Measurements from ENCODE around the gene KANK2. TPM values are rescaled to one million over a fixed set of nuclear protein-coding genes. Genes with fewer than 3 reads are reported as not detected.

Gene KANK2
- total RNA-seq, 1 experiment from 2014 or later, result 35.1 TPM

- POLR2A ChIA-PET, result no interaction called here
- H3K27me3 Mint-ChIP-seq (ENCODE audit: low read depth), result no peaks in the 10 kb centered on the region
- peaks cover 28% of the 10 kb centered on the region for H3K36me3 Mint-ChIP-seq
- H3K4me3 Mint-ChIP-seq, result no peak overlapping the region
- DNase-seq (ENCODE audit: low spot score) (no peak), ATAC-seq (no peak)
- CTCF ChIA-PET, result interaction anchor here (0.7 kb wide), 1 partner anchor 13 kb away, joined by 3 read pairs; no protein-coding TSS in a partner anchor
- H3K4me1 Mint-ChIP-seq, result peaks cover 3% of the 10 kb centered on the region; the same call in 1 of the 2 replicates
- TF ChIP-seq JUN (CRISPR knock-in tag; IDR thresholded peaks at IDR 0.05) (no peak), RELA (CRISPR knock-in tag; IDR thresholded peaks at IDR 0.05; ENCODE audit: borderline replicate concordance) (no peak), ESRRA (CRISPR knock-in tag; IDR thresholded peaks at IDR 0.05; ENCODE audit: borderline replicate concordance) (no peak), ZBTB43 (CRISPR knock-in tag; IDR thresholded peaks at IDR 0.05) (no peak), ETV6 (CRISPR knock-in tag; IDR thresholded peaks at IDR 0.05) (no peak), ZNF671 (CRISPR knock-in tag; IDR thresholded peaks at IDR 0.05) (no peak), MXD4 (CRISPR knock-in tag; IDR thresholded peaks at IDR 0.05; ENCODE audit: borderline replicate concordance) (no peak), NR1H2 (CRISPR knock-in tag; IDR thresholded peaks at IDR 0.05) (no peak), FOXP1 (CRISPR knock-in tag; IDR thresholded peaks at IDR 0.05; ENCODE audit: borderline replicate concordance) (no peak), ZSCAN18 (CRISPR knock-in tag; IDR thresholded peaks at IDR 0.05) (no peak), CREM (CRISPR knock-in tag; IDR thresholded peaks at IDR 0.05) (no peak), GRHL2 (CRISPR knock-in tag; IDR thresholded peaks at IDR 0.05; ENCODE audit: insufficient replicate concordance, severe bottlenecking) (no peak), ZNF232 (CRISPR knock-in tag; IDR thresholded peaks at IDR 0.05) (no peak)
- TF ChIP-seq, protein P1, sequence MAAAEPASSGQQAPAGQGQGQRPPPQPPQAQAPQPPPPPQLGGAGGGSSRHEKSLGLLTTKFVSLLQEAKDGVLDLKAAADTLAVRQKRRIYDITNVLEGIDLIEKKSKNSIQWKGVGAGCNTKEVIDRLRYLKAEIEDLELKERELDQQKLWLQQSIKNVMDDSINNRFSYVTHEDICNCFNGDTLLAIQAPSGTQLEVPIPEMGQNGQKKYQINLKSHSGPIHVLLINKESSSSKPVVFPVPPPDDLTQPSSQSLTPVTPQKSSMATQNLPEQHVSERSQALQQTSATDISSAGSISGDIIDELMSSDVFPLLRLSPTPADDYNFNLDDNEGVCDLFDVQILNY (CRISPR knock-in tag; IDR thresholded peaks at IDR 0.05), result no peak
- TF ChIP-seq, protein P2, sequence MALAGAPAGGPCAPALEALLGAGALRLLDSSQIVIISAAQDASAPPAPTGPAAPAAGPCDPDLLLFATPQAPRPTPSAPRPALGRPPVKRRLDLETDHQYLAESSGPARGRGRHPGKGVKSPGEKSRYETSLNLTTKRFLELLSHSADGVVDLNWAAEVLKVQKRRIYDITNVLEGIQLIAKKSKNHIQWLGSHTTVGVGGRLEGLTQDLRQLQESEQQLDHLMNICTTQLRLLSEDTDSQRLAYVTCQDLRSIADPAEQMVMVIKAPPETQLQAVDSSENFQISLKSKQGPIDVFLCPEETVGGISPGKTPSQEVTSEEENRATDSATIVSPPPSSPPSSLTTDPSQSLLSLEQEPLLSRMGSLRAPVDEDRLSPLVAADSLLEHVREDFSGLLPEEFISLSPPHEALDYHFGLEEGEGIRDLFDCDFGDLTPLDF (CRISPR knock-in tag; IDR thresholded peaks at IDR 0.05), result no peak
- peaks cover 5% of the 10 kb centered on the region; the same call in 1 of the 2 replicates for H3K9me3 Mint-ChIP-seq
- no peak overlapping the region for H3K27ac Mint-ChIP-seq
These were observed 33.5 kb upstream of the KANK2 start for GRCh38 chr19:11230621-11231386.

DNA sequence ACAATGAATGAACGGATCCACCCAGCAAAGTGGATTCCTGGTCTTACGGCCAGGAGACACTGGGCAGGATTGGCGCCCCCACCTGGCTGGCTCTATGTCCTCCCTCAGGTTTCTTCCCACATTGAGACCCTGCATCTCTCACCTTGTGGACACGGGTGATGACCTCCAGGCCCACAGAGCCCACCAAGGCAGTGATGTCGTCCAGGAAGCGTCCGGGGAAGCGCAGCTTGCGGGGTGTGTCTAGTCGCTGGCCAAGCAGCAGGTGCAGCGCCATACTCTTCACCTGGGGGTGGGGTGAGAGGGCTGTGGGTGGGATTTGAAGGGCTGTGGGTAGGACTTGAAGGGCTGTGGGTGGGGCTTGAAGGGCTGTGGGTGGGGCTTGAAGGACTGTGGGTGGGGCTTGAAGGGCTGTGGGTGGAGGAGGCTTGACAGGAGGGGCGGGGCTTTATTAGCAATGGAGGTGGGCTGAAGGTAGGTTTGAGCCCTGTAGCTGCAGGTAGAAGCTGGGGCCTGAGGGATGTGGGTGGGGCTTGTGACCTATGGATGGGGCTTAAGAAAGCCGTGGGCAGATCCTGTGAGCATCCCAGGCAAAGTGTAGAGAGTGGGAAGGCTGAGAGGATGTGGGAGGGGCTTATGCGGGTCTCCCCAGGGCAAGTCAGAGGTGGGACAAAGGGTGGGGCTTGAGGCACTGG is 30.0 kb upstream of the KANK2 start:
- peak; percentile 96 for ATAC-seq
- ChIA-PET POLR2A (interaction anchor here (0.5 to 0.8 kb wide), 2 partner anchors 94 to 363 kb away, joined by 3 to 6 read pairs; no protein-coding TSS in a partner anchor), CTCF (interaction anchor here (0.5 to 2.3 kb wide), 31 partner anchors 8 to 356 kb away, joined by 3 to 24 read pairs (median 4); partner anchors contain the start of genes DOCK6 and SWSAP1)
- Mint-ChIP-seq H3K27ac (0 out of 2 replicates have a peak overlapping the region, but pooled peaks have one; percentile 23), H3K27me3 (ENCODE audit: low read depth) (no peaks in the 10 kb centered on the region), H3K36me3 (peaks cover 24% of the 10 kb centered on the region), H3K4me1 (peaks cover 3% of the 10 kb centered on the region; the same call in 1 of the 2 replicates), H3K4me3 (no peak overlapping the region), H3K9me3 (peaks cover 5% of the 10 kb centered on the region; the same call in 1 of the 2 replicates)
- peak; percentile 92 for DNase-seq (ENCODE audit: low spot score)
- TF ChIP-seq, protein P3, sequence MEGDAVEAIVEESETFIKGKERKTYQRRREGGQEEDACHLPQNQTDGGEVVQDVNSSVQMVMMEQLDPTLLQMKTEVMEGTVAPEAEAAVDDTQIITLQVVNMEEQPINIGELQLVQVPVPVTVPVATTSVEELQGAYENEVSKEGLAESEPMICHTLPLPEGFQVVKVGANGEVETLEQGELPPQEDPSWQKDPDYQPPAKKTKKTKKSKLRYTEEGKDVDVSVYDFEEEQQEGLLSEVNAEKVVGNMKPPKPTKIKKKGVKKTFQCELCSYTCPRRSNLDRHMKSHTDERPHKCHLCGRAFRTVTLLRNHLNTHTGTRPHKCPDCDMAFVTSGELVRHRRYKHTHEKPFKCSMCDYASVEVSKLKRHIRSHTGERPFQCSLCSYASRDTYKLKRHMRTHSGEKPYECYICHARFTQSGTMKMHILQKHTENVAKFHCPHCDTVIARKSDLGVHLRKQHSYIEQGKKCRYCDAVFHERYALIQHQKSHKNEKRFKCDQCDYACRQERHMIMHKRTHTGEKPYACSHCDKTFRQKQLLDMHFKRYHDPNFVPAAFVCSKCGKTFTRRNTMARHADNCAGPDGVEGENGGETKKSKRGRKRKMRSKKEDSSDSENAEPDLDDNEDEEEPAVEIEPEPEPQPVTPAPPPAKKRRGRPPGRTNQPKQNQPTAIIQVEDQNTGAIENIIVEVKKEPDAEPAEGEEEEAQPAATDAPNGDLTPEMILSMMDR (IDR thresholded peaks at IDR 0.05), result peak; percentile 58
- no peak for TF ChIP-seq EMX1 (CRISPR knock-in tag; IDR thresholded peaks at IDR 0.05)
